Measurements from ENCODE around the gene SIGLEC1. TPM values are rescaled to one million over a fixed set of nuclear protein-coding genes. Genes with fewer than 3 reads are reported as not detected.

SIGLEC1 gene
- total and polyA plus RNA-seq, 10 of the 15 experiments (the other 5 are each of a cell fraction or from before 2014, with no cell fraction given): 0.05 TPM; not detected in 9

DNA sequence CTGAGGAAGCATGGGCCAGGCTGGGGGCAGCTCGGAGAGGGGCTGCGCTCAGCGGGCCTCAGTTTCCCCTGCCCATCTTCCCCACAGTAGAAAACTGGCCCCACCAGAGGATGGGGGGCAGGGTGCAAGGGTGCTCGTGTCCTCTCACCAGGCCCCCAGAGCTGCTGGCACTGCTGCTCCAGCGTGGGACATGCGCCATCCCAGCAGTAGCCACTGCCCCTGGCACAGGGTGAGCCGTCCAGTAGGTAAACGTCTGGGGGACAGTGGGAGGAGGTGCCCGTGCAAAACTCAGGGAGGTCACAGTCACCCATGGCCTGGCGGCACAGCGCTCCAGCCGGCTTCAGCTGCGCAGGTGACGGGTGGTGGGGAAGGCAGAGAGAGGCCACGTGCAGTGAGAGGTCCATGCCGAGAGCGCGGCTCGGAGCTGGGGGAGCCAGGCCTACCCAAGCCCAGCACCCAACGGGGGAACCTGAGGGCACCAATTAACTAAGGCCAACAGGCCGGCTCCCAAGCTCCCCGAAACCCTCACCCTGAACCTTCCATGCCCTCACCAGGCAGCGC is 40.3 kb downstream of the SIGLEC1 start (continued):
- TF ChIP-seq ZSCAN29 (IDR thresholded peaks at IDR 0.05): no peak
- no peak for TF ChIP-seq RAD51 (IDR thresholded peaks at IDR 0.05)
- TF ChIP-seq RCOR1 (conservative IDR thresholded peaks at IDR 0.05; ENCODE audit: low read depth, low read length): no peak
- no peak for TF ChIP-seq FOS (IDR thresholded peaks at IDR 0.05; ENCODE audit: borderline replicate concordance, extremely low read depth, insufficient read length)
- TF ChIP-seq SPI1 (IDR thresholded peaks at IDR 0.05; ENCODE audit: borderline replicate concordance, insufficient read depth, low read depth, low read length): no peak
- no peak for TF ChIP-seq SMC3 (IDR thresholded peaks at IDR 0.05; ENCODE audit: borderline replicate concordance, low read length)
- TF ChIP-seq, protein P1, sequence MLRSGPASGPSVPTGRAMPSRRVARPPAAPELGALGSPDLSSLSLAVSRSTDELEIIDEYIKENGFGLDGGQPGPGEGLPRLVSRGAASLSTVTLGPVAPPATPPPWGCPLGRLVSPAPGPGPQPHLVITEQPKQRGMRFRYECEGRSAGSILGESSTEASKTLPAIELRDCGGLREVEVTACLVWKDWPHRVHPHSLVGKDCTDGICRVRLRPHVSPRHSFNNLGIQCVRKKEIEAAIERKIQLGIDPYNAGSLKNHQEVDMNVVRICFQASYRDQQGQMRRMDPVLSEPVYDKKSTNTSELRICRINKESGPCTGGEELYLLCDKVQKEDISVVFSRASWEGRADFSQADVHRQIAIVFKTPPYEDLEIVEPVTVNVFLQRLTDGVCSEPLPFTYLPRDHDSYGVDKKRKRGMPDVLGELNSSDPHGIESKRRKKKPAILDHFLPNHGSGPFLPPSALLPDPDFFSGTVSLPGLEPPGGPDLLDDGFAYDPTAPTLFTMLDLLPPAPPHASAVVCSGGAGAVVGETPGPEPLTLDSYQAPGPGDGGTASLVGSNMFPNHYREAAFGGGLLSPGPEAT (IDR thresholded peaks at IDR 0.05; ENCODE audit: low read depth): no peak
- TF ChIP-seq, protein P2, sequence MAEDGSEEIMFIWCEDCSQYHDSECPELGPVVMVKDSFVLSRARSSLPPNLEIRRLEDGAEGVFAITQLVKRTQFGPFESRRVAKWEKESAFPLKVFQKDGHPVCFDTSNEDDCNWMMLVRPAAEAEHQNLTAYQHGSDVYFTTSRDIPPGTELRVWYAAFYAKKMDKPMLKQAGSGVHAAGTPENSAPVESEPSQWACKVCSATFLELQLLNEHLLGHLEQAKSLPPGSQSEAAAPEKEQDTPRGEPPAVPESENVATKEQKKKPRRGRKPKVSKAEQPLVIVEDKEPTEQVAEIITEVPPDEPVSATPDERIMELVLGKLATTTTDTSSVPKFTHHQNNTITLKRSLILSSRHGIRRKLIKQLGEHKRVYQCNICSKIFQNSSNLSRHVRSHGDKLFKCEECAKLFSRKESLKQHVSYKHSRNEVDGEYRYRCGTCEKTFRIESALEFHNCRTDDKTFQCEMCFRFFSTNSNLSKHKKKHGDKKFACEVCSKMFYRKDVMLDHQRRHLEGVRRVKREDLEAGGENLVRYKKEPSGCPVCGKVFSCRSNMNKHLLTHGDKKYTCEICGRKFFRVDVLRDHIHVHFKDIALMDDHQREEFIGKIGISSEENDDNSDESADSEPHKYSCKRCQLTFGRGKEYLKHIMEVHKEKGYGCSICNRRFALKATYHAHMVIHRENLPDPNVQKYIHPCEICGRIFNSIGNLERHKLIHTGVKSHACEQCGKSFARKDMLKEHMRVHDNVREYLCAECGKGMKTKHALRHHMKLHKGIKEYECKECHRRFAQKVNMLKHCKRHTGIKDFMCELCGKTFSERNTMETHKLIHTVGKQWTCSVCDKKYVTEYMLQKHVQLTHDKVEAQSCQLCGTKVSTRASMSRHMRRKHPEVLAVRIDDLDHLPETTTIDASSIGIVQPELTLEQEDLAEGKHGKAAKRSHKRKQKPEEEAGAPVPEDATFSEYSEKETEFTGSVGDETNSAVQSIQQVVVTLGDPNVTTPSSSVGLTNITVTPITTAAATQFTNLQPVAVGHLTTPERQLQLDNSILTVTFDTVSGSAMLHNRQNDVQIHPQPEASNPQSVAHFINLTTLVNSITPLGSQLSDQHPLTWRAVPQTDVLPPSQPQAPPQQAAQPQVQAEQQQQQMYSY (CRISPR knock-in tag; IDR thresholded peaks at IDR 0.05): no peak
- TF ChIP-seq ZNF24 (IDR thresholded peaks at IDR 0.05): no peak
